Astrocyte (in vitro differentiated cells and primary cell): Measurements from ENCODE around the gene ZNF681.

Experiments used
- EZH2 ChIP-seq: IDR thresholded peaks from 2 replicates; pipeline ENCODE4 v1.6.1; 2012; ENCODE audit warnings: mild to moderate bottlenecking, low read length, inconsistent platforms; ENCODE audit not compliant: insufficient read depth
- TF ChIP-seq, protein P1 (sequence below): IDR thresholded peaks from 2 replicates; pipeline ENCODE4 v1.5.1; 2011; ENCODE audit warnings: low read depth, mild to moderate bottlenecking, inconsistent platforms, low read length, moderate library complexity; ENCODE audit not compliant: insufficient read depth

DNA sequence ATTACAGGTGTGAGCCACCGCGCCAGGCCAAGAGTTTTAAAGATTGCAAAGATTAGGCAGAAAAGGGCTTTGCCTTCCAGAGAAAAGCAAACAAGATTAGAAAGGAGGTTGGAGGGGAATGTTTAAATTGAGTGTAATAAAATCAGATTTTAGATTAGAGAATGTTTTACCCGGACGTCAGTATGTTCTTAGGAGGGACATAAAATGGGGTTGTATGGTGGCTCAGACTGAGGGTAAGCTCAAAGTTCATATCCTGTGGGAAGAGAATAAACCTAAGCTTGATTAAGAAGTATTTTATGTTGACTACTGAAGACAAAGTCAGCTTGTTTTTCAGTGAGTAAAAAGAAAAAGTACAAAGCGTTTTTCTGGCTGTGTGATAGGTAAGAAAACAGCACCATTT, 34.1 kb upstream of the ZNF681 start:
- TF ChIP-seq, protein P1, sequence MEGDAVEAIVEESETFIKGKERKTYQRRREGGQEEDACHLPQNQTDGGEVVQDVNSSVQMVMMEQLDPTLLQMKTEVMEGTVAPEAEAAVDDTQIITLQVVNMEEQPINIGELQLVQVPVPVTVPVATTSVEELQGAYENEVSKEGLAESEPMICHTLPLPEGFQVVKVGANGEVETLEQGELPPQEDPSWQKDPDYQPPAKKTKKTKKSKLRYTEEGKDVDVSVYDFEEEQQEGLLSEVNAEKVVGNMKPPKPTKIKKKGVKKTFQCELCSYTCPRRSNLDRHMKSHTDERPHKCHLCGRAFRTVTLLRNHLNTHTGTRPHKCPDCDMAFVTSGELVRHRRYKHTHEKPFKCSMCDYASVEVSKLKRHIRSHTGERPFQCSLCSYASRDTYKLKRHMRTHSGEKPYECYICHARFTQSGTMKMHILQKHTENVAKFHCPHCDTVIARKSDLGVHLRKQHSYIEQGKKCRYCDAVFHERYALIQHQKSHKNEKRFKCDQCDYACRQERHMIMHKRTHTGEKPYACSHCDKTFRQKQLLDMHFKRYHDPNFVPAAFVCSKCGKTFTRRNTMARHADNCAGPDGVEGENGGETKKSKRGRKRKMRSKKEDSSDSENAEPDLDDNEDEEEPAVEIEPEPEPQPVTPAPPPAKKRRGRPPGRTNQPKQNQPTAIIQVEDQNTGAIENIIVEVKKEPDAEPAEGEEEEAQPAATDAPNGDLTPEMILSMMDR: no peak
- TF ChIP-seq EZH2: no peak
